AG04450 (cell line): ENCODE results near the gene IL5. TPM values are rescaled to one million over a fixed set of nuclear protein-coding genes. Genes with fewer than 3 reads are reported as not detected.
"Not testable (repeated sequence)": the region's sequence is repeated elsewhere in the genome, so short reads cannot be mapped to it uniquely, and the experiment has no call there.

Experiments
- CTCF ChIA-PET: fragments of 300-600, 350-600 bp; formaldehyde crosslinking; extraction: SDS; loops from one replicate; lab custom pipeline; 2022; ENCODE audit warnings: antibody characterized with exemption, inconsistent platforms; lab: Charles Lee
- POLR2A ChIA-PET: fragments of 350-600 bp; formaldehyde crosslinking; extraction: SDS; loops from one replicate; lab custom pipeline; 2021; ENCODE audit warnings: antibody characterized with exemption, inconsistent platforms; lab: Yijun Ruan, JAX
- DNase-seq: peaks from one replicate; pipeline ENCODE4 v3.0.0-alpha.2; 2011; ENCODE audit warnings: low read depth, low spot score
- H3K27ac ChIP-seq: one replicate; pipeline ENCODE4 v1.5.1; 2012; ENCODE audit warnings: low read depth, low read length, control low read depth
- H3K27me3 ChIP-seq: one replicate; pipeline ENCODE4 v1.6.0; 2012; ENCODE audit warnings: low read length; ENCODE audit not compliant: control insufficient read depth, insufficient read depth
- H3K4me3 ChIP-seq: 2 replicates; pipeline ENCODE4 v1.5.1; 2011; ENCODE audit warnings: mild to moderate bottlenecking, low read depth, low read length, control low read depth
- H3K9me3 ChIP-seq: 2 replicates; pipeline ENCODE4 v1.5.1; 2012; ENCODE audit warnings: low read length; ENCODE audit not compliant: control insufficient read depth, insufficient read depth
- polyA plus RNA-seq: library from polyadenylated mRNA; depleted of rRNA; stranded (reverse); fragments of >200 nt; gene quantifications from 2 replicates; pipeline ENCODE4 v1.2.3, GENCODE V29; 2011
- TF ChIP-seq, protein P1 (sequence below): IDR thresholded peaks from 2 replicates; pipeline ENCODE4 v1.5.1; 2011; ENCODE audit warnings: low read depth, low read length, control low read depth, inconsistent platforms

IL5 gene
- polyA plus RNA-seq, 1 experiment = not detected

DNA sequence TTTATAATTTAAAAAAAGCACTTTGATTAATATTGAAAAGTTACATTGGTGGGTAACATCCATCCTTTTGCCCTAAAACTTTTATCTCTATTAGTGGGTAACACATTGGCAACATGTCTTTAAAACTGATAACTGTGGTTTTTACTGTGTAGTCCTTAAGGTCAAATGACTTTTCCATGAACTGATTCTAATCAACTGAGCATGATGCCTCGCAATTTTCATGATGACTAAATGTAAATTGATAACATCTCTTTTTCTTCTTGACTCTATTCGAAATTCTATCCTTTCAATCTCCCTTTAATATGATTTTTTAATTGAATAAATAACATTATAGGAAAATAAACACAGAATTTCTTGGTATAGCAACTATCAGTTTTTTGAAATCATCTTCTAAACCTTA is 6.3 kb upstream of the IL5 start:
- no peaks in the 10 kb centered on the region for H3K9me3 ChIP-seq
- ChIA-PET POLR2A (no interaction called here), CTCF (interaction anchor here (0.7 to 2.3 kb wide), 3 partner anchors 22 to 270 kb away, joined by 6 to 9 read pairs (median 8); no protein-coding TSS in a partner anchor)
- no peak overlapping the region for H3K27ac ChIP-seq
- H3K4me3 ChIP-seq = no peak overlapping the region
- peaks cover 5% of the 10 kb centered on the region for H3K27me3 ChIP-seq
- TF ChIP-seq, protein P1, sequence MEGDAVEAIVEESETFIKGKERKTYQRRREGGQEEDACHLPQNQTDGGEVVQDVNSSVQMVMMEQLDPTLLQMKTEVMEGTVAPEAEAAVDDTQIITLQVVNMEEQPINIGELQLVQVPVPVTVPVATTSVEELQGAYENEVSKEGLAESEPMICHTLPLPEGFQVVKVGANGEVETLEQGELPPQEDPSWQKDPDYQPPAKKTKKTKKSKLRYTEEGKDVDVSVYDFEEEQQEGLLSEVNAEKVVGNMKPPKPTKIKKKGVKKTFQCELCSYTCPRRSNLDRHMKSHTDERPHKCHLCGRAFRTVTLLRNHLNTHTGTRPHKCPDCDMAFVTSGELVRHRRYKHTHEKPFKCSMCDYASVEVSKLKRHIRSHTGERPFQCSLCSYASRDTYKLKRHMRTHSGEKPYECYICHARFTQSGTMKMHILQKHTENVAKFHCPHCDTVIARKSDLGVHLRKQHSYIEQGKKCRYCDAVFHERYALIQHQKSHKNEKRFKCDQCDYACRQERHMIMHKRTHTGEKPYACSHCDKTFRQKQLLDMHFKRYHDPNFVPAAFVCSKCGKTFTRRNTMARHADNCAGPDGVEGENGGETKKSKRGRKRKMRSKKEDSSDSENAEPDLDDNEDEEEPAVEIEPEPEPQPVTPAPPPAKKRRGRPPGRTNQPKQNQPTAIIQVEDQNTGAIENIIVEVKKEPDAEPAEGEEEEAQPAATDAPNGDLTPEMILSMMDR = no peak
- no peak for DNase-seq

DNA sequence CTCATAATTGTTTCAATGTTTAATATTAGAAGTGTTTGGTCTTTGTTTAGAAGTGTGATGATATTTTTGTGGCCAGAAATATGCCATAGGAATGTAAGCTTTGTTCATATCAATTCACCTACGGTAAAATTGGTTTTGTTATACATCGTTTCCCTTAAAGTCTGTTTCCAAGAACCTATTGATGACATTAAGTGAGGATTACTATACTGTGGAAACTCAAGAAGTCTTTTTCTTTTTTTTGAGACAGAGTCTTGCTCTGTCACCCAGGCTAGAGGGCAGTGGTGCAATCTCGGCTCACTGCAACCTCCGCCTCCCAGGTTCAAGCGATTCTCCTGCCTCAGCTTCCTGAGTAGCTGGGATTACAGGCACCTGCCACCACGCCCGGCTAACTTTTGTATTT is 5.5 kb upstream of the IL5 start:
- POLR2A ChIA-PET, H3K27me3 ChIP-seq, H3K4me3 ChIP-seq, H3K27ac ChIP-seq, DNase-seq, H3K9me3 ChIP-seq: not testable (repeated sequence)
- CTCF ChIA-PET = interaction anchor here (2.3 kb wide), 1 partner anchor 21 kb away, joined by 8 read pairs; no protein-coding TSS in a partner anchor

DNA sequence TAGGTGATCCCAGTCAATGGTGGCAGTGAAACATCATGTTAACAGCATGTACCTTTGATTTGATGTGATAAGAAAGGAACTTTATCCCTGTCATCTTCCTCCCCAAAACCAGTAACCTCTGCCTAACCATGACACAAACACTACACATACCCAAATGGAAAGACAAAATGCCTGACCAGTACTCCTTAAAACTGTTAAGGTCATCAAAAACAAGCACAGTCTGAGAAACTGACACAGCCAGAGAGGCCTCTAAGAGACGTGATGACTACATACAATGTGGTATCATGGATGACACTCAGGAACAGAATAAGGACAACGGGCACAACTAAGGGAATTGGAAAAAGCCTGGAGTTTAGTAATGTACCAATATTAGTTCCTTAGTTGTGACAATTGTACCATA is 3.9 kb upstream of the IL5 start:
- peaks cover 9% of the 10 kb centered on the region for H3K27me3 ChIP-seq
- H3K4me3 ChIP-seq = no peak overlapping the region
- no peak for DNase-seq
- ChIA-PET POLR2A (no interaction called here), CTCF (interaction anchor here (0.9 kb wide), 1 partner anchor 161 kb away, joined by 4 read pairs; no protein-coding TSS in a partner anchor)
- TF ChIP-seq, protein P1 = no peak
- no peaks in the 10 kb centered on the region for H3K9me3 ChIP-seq
- no peak overlapping the region for H3K27ac ChIP-seq

GRCh38 chr5:132546108-132546507 is 2.8 kb upstream of the IL5 start:
- POLR2A ChIA-PET = no interaction called here

DNA sequence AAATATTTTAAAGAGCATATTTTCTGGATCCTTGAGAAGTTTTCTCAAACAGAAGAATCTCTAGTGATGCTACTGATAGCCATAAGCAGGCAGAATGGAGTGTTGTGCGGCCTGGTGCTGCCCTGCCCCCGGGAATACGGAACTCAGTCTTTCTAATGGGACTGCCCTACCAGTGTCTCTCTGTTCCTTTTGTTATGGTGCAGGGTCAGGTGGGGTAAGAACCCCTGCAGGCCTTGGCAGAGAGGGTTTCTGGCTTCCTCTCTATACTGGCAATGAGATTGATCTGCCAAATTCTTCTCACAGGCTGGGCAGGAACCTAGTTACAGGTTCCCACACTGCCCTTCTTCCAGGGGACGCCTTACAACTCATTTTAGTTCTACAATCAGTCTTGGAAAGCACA is 2.6 kb downstream of the IL5 start:
- Histone ChIP-seq H3K9me3 (no peaks in the 10 kb centered on the region), H3K4me3 (no peak overlapping the region), H3K27ac (no peak overlapping the region), H3K27me3 (peaks cover 18% of the 10 kb centered on the region)
- DNase-seq = no peak
- ChIA-PET POLR2A (no interaction called here), CTCF (no interaction called here)
- TF ChIP-seq, protein P1 = no peak

More at GRCh38 chr5:132546108-132546507, 2.8 kb upstream of the IL5 start:
- Histone ChIP-seq H3K4me3 (no peak overlapping the region), H3K27me3 (peaks cover 9% of the 10 kb centered on the region), H3K27ac (no peak overlapping the region), H3K9me3 (no peaks in the 10 kb centered on the region)
- TF ChIP-seq, protein P1 = no peak
- no peak for DNase-seq
- CTCF ChIA-PET = no interaction called here
